ENCODE data around the gene SC5D. TPM values are rescaled to one million over a fixed set of nuclear protein-coding genes. Genes with fewer than 3 reads are reported as not detected.
A peak's percentile ranks its signal among the peaks of the same experiment; 100 is the strongest.

SC5D gene
- total and polyA plus RNA-seq, 2 of the 8 experiments (the other 6 are each of a cell fraction or from before 2014, with no cell fraction given) = 73.9 to 90.3 TPM

DNA sequence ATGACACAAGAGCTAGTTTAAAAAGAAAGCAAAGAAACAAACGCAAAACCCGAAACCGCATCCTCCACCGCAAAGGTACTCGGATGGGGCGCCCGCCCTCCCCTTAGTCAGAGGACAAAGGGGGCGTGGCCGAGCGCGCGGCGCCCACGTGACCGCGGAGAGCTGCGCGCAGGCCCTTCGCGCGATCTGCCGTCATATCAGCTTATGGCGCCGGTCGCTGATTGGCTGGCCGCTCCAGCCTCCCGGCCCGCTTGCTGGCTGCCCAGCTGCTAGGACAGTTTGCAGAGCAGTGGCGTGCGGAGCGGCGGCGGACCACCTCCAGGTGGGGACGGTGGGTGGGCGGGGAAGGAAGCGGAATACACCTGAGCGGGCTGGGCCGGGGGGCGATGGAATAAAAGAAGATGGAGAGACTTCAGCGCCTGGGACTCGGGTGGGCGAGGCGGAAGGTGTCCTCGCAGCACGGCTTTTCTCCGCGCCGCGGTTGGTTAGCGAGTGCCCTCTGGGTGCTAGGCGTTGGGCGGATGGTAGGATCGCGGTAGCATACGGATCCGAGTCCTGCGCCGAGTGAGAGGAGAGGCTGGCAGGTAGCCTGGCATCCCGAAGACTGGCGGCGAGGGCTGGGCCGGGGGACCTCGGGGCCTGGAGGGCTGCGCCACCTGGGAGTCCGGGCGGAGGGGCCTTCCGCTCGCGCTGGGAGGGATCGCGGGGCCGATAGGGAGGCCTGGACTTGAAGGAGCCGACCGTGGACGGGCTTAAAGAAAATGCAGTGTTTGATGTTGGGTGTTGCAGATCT is at the start of gene SC5D (continued):
- TF ChIP-seq, protein P1, sequence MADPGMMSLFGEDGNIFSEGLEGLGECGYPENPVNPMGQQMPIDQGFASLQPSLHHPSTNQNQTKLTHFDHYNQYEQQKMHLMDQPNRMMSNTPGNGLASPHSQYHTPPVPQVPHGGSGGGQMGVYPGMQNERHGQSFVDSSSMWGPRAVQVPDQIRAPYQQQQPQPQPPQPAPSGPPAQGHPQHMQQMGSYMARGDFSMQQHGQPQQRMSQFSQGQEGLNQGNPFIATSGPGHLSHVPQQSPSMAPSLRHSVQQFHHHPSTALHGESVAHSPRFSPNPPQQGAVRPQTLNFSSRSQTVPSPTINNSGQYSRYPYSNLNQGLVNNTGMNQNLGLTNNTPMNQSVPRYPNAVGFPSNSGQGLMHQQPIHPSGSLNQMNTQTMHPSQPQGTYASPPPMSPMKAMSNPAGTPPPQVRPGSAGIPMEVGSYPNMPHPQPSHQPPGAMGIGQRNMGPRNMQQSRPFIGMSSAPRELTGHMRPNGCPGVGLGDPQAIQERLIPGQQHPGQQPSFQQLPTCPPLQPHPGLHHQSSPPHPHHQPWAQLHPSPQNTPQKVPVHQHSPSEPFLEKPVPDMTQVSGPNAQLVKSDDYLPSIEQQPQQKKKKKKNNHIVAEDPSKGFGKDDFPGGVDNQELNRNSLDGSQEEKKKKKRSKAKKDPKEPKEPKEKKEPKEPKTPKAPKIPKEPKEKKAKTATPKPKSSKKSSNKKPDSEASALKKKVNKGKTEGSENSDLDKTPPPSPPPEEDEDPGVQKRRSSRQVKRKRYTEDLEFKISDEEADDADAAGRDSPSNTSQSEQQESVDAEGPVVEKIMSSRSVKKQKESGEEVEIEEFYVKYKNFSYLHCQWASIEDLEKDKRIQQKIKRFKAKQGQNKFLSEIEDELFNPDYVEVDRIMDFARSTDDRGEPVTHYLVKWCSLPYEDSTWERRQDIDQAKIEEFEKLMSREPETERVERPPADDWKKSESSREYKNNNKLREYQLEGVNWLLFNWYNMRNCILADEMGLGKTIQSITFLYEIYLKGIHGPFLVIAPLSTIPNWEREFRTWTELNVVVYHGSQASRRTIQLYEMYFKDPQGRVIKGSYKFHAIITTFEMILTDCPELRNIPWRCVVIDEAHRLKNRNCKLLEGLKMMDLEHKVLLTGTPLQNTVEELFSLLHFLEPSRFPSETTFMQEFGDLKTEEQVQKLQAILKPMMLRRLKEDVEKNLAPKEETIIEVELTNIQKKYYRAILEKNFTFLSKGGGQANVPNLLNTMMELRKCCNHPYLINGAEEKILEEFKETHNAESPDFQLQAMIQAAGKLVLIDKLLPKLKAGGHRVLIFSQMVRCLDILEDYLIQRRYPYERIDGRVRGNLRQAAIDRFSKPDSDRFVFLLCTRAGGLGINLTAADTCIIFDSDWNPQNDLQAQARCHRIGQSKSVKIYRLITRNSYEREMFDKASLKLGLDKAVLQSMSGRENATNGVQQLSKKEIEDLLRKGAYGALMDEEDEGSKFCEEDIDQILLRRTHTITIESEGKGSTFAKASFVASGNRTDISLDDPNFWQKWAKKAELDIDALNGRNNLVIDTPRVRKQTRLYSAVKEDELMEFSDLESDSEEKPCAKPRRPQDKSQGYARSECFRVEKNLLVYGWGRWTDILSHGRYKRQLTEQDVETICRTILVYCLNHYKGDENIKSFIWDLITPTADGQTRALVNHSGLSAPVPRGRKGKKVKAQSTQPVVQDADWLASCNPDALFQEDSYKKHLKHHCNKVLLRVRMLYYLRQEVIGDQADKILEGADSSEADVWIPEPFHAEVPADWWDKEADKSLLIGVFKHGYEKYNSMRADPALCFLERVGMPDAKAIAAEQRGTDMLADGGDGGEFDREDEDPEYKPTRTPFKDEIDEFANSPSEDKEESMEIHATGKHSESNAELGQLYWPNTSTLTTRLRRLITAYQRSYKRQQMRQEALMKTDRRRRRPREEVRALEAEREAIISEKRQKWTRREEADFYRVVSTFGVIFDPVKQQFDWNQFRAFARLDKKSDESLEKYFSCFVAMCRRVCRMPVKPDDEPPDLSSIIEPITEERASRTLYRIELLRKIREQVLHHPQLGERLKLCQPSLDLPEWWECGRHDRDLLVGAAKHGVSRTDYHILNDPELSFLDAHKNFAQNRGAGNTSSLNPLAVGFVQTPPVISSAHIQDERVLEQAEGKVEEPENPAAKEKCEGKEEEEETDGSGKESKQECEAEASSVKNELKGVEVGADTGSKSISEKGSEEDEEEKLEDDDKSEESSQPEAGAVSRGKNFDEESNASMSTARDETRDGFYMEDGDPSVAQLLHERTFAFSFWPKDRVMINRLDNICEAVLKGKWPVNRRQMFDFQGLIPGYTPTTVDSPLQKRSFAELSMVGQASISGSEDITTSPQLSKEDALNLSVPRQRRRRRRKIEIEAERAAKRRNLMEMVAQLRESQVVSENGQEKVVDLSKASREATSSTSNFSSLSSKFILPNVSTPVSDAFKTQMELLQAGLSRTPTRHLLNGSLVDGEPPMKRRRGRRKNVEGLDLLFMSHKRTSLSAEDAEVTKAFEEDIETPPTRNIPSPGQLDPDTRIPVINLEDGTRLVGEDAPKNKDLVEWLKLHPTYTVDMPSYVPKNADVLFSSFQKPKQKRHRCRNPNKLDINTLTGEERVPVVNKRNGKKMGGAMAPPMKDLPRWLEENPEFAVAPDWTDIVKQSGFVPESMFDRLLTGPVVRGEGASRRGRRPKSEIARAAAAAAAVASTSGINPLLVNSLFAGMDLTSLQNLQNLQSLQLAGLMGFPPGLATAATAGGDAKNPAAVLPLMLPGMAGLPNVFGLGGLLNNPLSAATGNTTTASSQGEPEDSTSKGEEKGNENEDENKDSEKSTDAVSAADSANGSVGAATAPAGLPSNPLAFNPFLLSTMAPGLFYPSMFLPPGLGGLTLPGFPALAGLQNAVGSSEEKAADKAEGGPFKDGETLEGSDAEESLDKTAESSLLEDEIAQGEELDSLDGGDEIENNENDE (IDR thresholded peaks at IDR 0.05; ENCODE audit: insufficient replicate concordance, low read length) = no peak
- TF ChIP-seq SP2 (IDR thresholded peaks at IDR 0.05; ENCODE audit: low read length) (no peak), SAP30 (IDR thresholded peaks at IDR 0.05; ENCODE audit: insufficient read depth, insufficient replicate concordance, low read length) (no peak), PHF8 (conservative IDR thresholded peaks at IDR 0.05; ENCODE audit: low read depth, low read length) (peak; percentile 83), SIN3A (conservative IDR thresholded peaks at IDR 0.05 in 1 of 2, IDR thresholded peaks at IDR 0.05 in 1 of 2; ENCODE audit: low read depth in 1 of 2, low read length in 2 of 2) (peak; percentile 66 to 86; a peak in 2 of 4 replicates), MAFK (IDR thresholded peaks at IDR 0.05; ENCODE audit: low read depth, low read length) (no peak), RFX5 (IDR thresholded peaks at IDR 0.05; ENCODE audit: borderline replicate concordance, low read depth, low read length) (no peak), TCF12 (IDR thresholded peaks at IDR 0.05; ENCODE audit: low read depth, low read length) (no peak), HDAC6 (IDR thresholded peaks at IDR 0.05; ENCODE audit: low read depth, low read length) (no peak)

All from H1 (cell line).